Activated CD8-positive, alpha-beta memory T cell treated with anti-CD3 and anti-CD28 coated beads, Interleukin-2, amount 50 U/mL, for 48 hours (primary cell): ENCODE measurements around the gene PML.

Source experiments
- DNase-seq: peaks from one replicate; pipeline ENCODE4 v3.0.0-alpha.2; 2020

The PML gene

DNA sequence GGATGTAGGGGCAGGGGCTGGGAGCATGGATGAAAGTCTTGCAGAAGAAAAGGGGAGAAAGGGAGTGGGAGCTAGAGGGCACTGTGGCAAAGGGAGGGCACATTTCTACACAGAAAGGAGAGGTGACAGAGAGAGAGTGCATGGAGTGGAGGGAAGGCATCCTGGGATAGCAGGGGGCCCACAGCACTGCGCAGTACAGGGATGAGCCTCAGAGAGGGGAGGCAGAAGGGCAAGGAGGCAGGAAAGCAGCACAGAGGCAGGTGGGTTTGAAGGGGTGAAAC is 7.8 kb upstream of the PML start:
- no peak for DNase-seq

GRCh38 chr15:73987250-73987649 is 7.3 kb upstream of the PML start:
- DNase-seq = no peak

DNA sequence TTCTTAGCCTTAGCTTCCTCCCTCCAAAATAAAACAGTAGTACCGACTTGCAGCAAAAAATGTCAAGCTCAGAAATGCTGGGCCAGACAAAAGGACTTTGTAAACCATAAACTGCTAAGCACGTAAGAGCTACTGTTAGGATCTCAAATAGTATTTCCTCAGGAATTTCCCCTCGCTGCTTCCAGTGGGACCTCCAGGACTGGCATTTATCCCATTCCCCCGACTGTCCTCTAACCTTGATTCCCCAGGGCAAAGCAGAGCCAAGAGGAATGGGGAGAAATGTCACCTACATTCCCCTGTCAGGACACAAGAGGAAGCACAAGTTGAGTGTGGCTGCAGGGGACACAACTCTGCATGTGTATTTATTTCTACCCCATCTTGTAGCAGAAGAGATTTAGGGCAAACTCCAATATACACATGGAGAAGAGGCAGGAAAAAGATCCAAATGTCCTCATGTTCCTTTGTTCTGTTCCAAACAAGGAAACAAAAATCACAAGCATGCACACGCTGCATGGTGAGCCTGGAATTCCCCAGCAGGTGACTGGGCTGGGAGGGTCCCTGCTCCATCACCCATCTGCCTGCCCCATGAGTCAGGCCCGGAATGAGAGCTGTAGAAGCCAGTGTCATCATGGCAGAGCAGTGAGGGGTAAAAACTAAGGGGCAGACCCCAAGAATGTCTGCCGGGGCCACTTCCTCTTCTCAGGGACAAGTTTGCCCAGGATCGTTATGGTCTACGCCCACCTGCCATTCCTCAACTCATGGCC is 6.7 kb upstream of the PML start:
- no peak for DNase-seq

GRCh38 chr15:73988445-73988969 is 6.0 kb upstream of the PML start:
- DNase-seq = no peak

DNA sequence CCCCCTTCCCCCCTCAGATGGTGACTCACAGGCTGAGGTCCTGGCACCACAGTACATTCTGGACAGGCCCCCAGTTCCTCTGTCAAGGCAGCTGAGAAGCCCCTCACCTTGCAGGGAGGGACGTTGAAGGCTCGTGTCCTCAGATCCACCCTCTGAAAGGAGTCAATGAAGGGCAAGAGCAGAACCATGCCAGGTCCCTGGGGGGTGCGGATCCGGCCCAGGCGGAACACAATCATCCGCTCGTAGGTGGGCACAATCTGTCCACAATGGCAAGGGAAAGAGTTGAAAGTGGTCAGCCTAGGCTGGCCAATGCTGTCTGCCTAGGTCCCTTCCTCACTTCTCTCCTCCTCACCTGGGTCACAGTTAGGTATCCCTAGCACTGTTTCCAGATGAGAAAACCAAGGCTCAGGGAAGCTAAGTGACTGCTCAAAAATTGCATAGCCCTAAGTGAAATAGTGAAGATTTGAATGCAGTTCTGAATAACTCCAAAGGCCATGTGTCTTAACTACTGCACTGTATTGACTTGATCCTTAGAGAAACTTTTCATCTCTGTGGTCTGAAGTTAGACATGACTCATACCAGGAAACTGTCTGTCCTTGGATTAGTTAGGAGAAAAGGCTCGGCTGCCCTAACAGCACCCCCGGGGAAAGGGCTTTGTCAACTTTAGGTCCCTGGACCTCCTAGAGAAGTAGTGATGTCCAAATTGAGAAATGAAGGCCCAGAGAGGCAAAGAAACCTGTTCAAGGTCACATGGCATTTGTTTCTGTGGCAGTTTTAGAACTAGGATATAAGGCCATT is 5.3 kb upstream of the PML start:
- DNase-seq = no peak

DNA sequence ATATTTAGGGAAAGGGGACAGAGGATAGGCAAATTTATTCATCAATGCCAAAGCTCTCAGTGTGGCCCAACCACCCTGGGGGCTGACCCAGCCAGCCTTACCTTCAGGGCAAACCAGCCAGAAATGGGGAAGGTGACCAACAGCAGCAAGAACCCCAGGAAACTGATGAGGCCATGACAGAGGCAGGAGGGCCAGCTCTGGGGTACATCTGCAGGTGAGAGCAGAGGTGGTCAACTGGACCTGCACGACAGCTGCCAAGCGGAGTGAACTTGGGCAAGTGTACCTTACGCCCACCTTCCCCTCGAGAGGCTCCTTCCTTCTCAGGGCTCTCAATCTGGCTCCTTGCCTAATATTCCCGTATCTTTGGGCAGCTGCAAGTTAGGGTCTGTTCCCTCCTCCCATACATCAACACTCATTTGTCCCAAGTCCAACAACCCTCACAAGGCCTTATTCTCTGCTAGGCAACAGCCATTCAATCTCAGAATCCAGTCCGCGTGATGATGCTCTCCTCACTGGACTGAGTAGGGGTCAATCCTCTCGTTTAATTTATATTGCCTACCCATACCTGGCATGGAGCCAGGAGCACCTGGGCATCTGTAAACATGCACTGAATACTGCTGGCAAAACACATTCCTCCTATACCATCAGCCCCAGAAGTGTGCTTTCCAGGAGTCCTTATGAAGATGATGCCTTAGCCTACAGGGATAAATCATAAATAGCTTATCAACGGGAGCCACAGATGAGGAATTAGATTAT is 4.1 kb upstream of the PML start:
- no peak for DNase-seq

GRCh38 chr15:73991260-73991659 is 3.3 kb upstream of the PML start:
- DNase-seq = no peak

- DNase-seq = peak; percentile 100
These were observed 2.6 kb upstream of the PML start, which contains the start of gene STOML1 for GRCh38 chr15:73991726-73992593. TSS of gene STOML1 (minus strand) at chr15:73992295. CDS start at chr15:73992223, 72 bp downstream.

- DNase-seq = no peak
These were observed 2.0 kb upstream of the PML start for GRCh38 chr15:73992594-73992898.

- DNase-seq = no peak
These were observed 1.1 kb upstream of the PML start for GRCh38 chr15:73993211-73993994.

DNA sequence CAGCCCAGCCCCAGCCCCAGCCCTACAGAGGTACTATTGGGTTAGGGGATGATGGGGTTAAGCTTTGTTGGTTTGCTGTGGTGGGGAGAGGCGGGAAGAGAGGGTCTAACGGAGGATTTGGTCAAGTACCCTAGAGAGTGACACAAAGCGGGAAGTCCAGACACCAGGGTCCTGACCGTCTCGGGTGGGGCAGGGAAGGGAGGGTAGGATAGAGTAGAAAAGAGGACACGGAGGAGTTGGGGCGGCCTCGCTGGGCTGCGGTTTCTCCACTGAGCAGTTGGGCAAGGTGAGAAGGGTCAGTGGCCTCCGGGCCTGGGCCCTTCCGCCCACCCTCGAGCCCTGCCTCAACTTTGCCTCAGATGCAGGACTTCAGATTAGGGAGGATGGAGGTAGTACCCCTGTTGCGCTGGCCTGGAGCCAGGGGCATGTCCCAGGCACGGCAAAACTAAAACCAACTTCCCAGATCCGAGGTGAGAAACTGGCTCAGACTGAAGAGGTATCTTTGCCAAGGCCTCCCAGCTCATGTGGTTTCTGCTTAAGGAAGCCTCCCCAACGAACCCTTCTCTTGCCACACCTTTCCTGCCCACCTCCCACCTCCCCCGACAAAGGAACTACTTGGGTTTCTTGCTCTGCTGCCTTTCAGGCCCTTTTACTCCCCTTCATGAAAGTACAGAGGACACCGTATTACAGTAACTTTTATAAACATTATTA is 551 bp downstream of the PML start:
- no peak for DNase-seq

DNA sequence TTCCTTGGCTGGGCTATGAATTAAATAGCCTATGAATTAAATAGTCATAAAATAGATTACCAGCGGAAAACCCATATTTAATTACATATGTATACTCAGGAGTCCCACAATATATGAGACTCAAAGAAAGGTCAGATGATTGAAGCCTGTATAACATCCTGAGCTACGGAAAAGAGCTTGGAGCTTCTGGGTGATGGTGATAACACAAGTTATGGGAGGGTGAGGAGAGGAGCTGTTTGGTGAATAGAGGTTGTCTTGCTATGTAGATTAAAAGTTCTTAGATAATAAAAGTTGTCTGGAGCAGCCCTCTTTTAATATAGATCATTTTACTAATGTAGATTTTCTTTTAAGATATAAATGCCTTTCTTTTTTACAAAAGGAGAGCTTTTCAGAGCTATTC is 1.8 kb downstream of the PML start:
- DNase-seq = no peak

- no peak for DNase-seq
These were observed 2.4 kb downstream of the PML start for GRCh38 chr15:73996939-73997338.

DNA sequence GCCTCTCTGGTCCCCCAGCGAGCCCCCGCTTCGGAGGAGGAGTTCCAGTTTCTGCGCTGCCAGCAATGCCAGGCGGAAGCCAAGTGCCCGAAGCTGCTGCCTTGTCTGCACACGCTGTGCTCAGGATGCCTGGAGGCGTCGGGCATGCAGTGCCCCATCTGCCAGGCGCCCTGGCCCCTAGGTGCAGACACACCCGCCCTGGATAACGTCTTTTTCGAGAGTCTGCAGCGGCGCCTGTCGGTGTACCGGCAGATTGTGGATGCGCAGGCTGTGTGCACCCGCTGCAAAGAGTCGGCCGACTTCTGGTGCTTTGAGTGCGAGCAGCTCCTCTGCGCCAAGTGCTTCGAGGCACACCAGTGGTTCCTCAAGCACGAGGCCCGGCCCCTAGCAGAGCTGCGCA is 3.5 kb downstream of the PML start:
- no peak for DNase-seq

DNA sequence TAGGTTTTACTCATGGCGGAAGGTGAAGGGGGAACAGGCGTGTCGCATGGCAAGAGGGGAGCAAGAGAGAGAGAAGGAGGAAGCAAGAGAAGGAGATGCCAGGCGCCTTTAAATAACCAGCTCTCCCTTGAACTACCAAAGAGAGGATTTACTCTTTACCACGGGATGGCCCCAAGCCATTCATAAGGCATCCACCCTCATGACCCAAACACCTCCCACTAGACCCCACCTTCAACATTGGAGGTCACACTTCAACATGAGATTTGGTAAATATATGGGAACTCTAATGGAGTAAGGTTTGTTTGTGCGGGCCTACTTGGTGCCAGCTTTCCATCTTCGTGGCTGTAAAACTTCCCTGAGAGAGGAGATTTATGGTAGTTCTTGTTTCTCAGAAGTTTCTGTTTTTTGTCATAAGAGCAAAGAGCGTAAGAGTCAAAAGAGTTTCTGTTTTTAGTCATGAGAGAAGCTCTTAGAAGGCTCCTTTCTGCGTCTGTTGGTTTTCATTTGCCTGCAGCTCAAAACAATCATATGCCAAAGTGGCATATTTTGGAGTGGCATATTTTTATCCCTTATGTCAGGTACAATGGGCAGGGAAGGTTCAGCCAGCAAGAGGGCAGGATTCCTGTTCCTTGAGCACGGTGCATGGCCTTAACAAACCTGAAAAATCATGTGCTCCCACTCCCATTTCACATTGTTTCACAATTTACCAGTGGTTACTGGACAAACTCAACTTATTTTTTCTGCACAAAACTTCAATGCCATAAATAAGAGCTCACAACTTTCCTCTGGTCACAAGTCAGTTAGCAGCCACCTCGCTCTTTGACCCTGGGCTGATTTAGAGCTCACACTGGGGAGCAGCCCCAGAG is 12.5 kb downstream of the PML start:
- DNase-seq = no peak

- DNase-seq = no peak
These were observed 13.4 kb downstream of the PML start for GRCh38 chr15:74007820-74008371.

DNA sequence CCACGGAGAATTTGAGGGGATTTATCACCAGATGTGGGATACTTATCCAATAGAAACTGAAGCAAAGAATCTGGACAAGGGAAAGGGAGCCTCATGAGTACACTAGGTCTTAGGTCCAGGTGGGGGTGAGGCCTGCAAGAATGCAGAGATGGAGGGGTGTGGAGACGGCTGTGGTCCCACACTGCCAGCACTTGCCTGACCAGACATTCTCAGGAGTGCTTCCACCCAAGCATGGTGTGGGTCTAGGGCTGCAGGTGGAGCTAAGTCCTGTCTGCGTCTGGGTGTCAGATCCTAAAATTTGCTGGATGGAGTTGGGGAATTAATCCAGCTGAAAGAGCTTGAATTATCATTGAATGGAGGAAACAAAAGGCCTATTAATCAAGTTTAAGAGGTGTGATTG is 14.4 kb downstream of the PML start:
- no peak for DNase-seq

- no peak for DNase-seq
These were observed 16.5 kb downstream of the PML start for GRCh38 chr15:74010929-74011540.

GRCh38 chr15:74011610-74012009 is 17.1 kb downstream of the PML start:
- no peak for DNase-seq
